PC-9 (cell line): Measurements from ENCODE around the gene THSD1. TPM values are rescaled to one million over a fixed set of nuclear protein-coding genes. Genes with fewer than 3 reads are reported as not detected.
A peak's percentile ranks its signal among the peaks of the same experiment; 100 is the strongest.
"Not testable (repeated sequence)": the region's sequence is repeated elsewhere in the genome, so short reads cannot be mapped to it uniquely, and the experiment has no call there.

Experiments
- BruUV-seq: library from RNA; stranded (reverse); fragments of 400-500 nt; replicated peaks from 2 replicates; lab custom pipeline; 2021; lab: Mats Ljungman, UMichigan
- CTCF ChIA-PET: fragments of 300-600 bp; sonication (Branson Sonifier 250); formaldehyde crosslinking; loops from one replicate; lab custom pipeline; 2022; ENCODE audit warnings: antibody characterized with exemption; lab: Charles Lee
- POLR2A ChIA-PET: fragments of 300-600 bp; sonication (Branson Sonifier 250); formaldehyde crosslinking; loops from one replicate; lab custom pipeline; 2022; ENCODE audit warnings: antibody characterized with exemption; ENCODE audit not compliant: unreplicated experiment; lab: Charles Lee
- DNase-seq, 2 experiments: peaks; one replicate each; pipeline versions ENCODE4 v3.0.0 to v3.0.0-alpha.2; 2015 to 2022; ENCODE audit warnings: mixed read lengths in 1 of 2
- H2AFZ ChIP-seq: fragments of 200-600 bp; sonication (generic); 2 replicates; pipeline ENCODE4 v1.8.1; 2017; ENCODE audit warnings: antibody characterized with exemption
- H3F3A ChIP-seq: fragments of 200-600 bp; sonication (generic); 2 replicates; pipeline ENCODE4 v1.8.1; 2017; ENCODE audit warnings: antibody characterized with exemption, mild to moderate bottlenecking, low read depth; ENCODE audit not compliant: insufficient read depth
- H3K27ac ChIP-seq: fragments of 200-600 bp; sonication (generic); 2 replicates; pipeline ENCODE4 v1.6.1; 2016; ENCODE audit warnings: mixed run types
- H3K27me3 ChIP-seq: fragments of 200-600 bp; sonication (generic); 2 replicates; pipeline ENCODE4 v1.6.1; 2016; ENCODE audit warnings: low read depth, mixed run types; ENCODE audit not compliant: insufficient read depth
- H3K36me3 ChIP-seq: fragments of 200-600 bp; sonication (generic); 2 replicates; pipeline ENCODE4 v1.6.1; 2016; ENCODE audit warnings: low read depth, mixed run types
- H3K4me1 ChIP-seq: fragments of 200-600 bp; sonication (generic); replicated peaks from 2 replicates; pipeline ENCODE4 v1.6.1; 2016; ENCODE audit warnings: mixed run types; ENCODE audit not compliant: insufficient read depth
- H3K4me2 ChIP-seq: fragments of 200-600 bp; sonication (generic); 2 replicates; pipeline ENCODE4 v1.6.1; 2017; ENCODE audit warnings: mixed run types
- H3K4me3 ChIP-seq: fragments of 200-600 bp; sonication (generic); 2 replicates; pipeline ENCODE4 v1.6.1; 2016; ENCODE audit warnings: mixed run types
- H3K79me2 ChIP-seq: fragments of 200-600 bp; sonication (generic); 2 replicates; pipeline ENCODE4 v1.6.1; 2017; ENCODE audit warnings: low read depth, mixed run types
- H3K9me2 ChIP-seq: fragments of 200-600 bp; sonication (generic); 2 replicates; pipeline ENCODE4 v1.8.1; 2017; ENCODE audit warnings: mild to moderate bottlenecking; ENCODE audit not compliant: insufficient read depth
- H3K9me3 ChIP-seq: fragments of 200-600 bp; sonication (generic); 2 replicates; pipeline ENCODE4 v1.8.1; 2016; ENCODE audit warnings: low read depth; ENCODE audit not compliant: insufficient read depth
- H4K20me1 ChIP-seq: fragments of 200-600 bp; sonication (generic); 2 replicates; pipeline ENCODE4 v1.8.1; 2017; ENCODE audit not compliant: insufficient read depth
- CTCF ChIP-seq: fragments of 200-600 bp; sonication (generic); conservative IDR thresholded peaks from 2 replicates; pipeline ENCODE4 v1.6.1; 2017; ENCODE audit warnings: mixed run types, antibody characterized with exemption, mild to moderate bottlenecking, moderate library complexity
- EZH2 ChIP-seq: fragments of 200-600 bp; sonication (generic); IDR thresholded peaks from 2 replicates; pipeline ENCODE4 v1.8.0; 2017; ENCODE audit warnings: antibody characterized with exemption, low read depth
- intact Hi-C: fragments of 100-400 bp; cut with micrococcal nuclease; formaldehyde crosslinking; loops from one replicate; pipeline ENCODE4 v1.10.0; 2022; ENCODE audit not compliant: unreplicated experiment
- total RNA-seq: library from RNA; stranded (reverse); gene quantifications from 2 replicates; pipeline ENCODE4 v1.2.3, GENCODE V29; 2021

Gene THSD1
- total RNA-seq, 1 experiment from 2014 or later, result 0.33 TPM

GRCh38 chr13:52374389-52374788 is 31.6 kb downstream of the THSD1 start:
- Histone ChIP-seq H4K20me1 (no peaks in the 10 kb centered on the region), H3F3A (peaks cover 15% of the 10 kb centered on the region), H3K9me2 (no peaks in the 10 kb centered on the region), H3K4me1 (peaks cover 40% of the 10 kb centered on the region), H3K9me3 (no peaks in the 10 kb centered on the region), H2AFZ (no peak overlapping the region), H3K27me3 (no peaks in the 10 kb centered on the region), H3K27ac (no peak overlapping the region), H3K79me2 (no peaks in the 10 kb centered on the region), H3K4me3 (no peak overlapping the region), H3K4me2 (peak overlapping the region; percentile 30), H3K36me3 (no peaks in the 10 kb centered on the region)
- POLR2A ChIA-PET, result no interaction called here
- BruUV-seq, result no TSS peak
- DNase-seq, result no peak
- CTCF ChIA-PET, result no interaction called here
- intact Hi-C loops, result no loop called here
- TF ChIP-seq CTCF, result no peak
- no peak for TF ChIP-seq EZH2

GRCh38 chr13:52373277-52373676 is 32.7 kb downstream of the THSD1 start:
- BruUV-seq, intact Hi-C loops, H3K27me3 ChIP-seq, H3K4me2 ChIP-seq, CTCF ChIA-PET, H3K36me3 ChIP-seq, H3K79me2 ChIP-seq, DNase-seq, H2AFZ ChIP-seq, H3K27ac ChIP-seq, H3K9me3 ChIP-seq, H4K20me1 ChIP-seq, H3F3A ChIP-seq, H3K4me3 ChIP-seq, POLR2A ChIA-PET, H3K9me2 ChIP-seq: not testable (repeated sequence)
- peaks cover 33% of the 10 kb centered on the region for H3K4me1 ChIP-seq

- Histone ChIP-seq H3K9me2 (no peaks in the 10 kb centered on the region; the same call in 1 of the 2 replicates), H3K9me3 (no peaks in the 10 kb centered on the region), H3K4me1 (peaks cover 33% of the 10 kb centered on the region), H3K27me3 (no peaks in the 10 kb centered on the region), H3F3A (peaks cover 8% of the 10 kb centered on the region; the same call in 1 of the 2 replicates), H3K4me2 (no peak overlapping the region; the same call in 1 of the 2 replicates), H3K27ac (no peak overlapping the region), H3K36me3 (no peaks in the 10 kb centered on the region), H3K79me2 (no peaks in the 10 kb centered on the region), H2AFZ (no peak overlapping the region), H4K20me1 (no peaks in the 10 kb centered on the region), H3K4me3 (no peak overlapping the region)
- no TSS peak for BruUV-seq
- CTCF ChIA-PET, result no interaction called here
- TF ChIP-seq CTCF (no peak), EZH2 (no peak)
- intact Hi-C loops, result no loop called here
- peak in 1 of 2 experiments; percentile 43 for DNase-seq
- POLR2A ChIA-PET, result no interaction called here
These were observed 34.2 kb downstream of the THSD1 start for GRCh38 chr13:52371736-52372247.

- H3K9me2 ChIP-seq, result no peaks in the 10 kb centered on the region; the same call in 1 of the 2 replicates
- intact Hi-C loops, result no loop called here
- H3K4me3 ChIP-seq, result no peak overlapping the region
- no peak overlapping the region for H2AFZ ChIP-seq
- ChIA-PET CTCF (no interaction called here), POLR2A (no interaction called here)
- H3K36me3 ChIP-seq, result no peaks in the 10 kb centered on the region
- no peak overlapping the region for H3K27ac ChIP-seq
- H3K4me1 ChIP-seq, result peaks cover 14% of the 10 kb centered on the region
- TF ChIP-seq CTCF (no peak), EZH2 (no peak)
- H3K4me2 ChIP-seq, result no peak overlapping the region
- H3K79me2 ChIP-seq, result no peaks in the 10 kb centered on the region
- no TSS peak for BruUV-seq
- H3F3A ChIP-seq, result peaks cover 10% of the 10 kb centered on the region; the same call in 1 of the 2 replicates
- no peak for DNase-seq
- H4K20me1 ChIP-seq, result no peaks in the 10 kb centered on the region
- no peaks in the 10 kb centered on the region for H3K9me3 ChIP-seq
- no peaks in the 10 kb centered on the region for H3K27me3 ChIP-seq
These were observed 39.7 kb downstream of the THSD1 start for GRCh38 chr13:52366291-52366690.

- DNase-seq, H3K36me3 ChIP-seq, BruUV-seq, H3K9me2 ChIP-seq, POLR2A ChIA-PET, H3K9me3 ChIP-seq, H3K27me3 ChIP-seq, CTCF ChIA-PET, intact Hi-C loops, H3K79me2 ChIP-seq, H4K20me1 ChIP-seq: not testable (repeated sequence)
- Histone ChIP-seq H3K4me3 (peak overlapping the region; percentile 40; the same call in 1 of the 2 replicates), H3F3A (peaks cover 12% of the 10 kb centered on the region; the same call in 1 of the 2 replicates), H3K4me2 (peak overlapping the region; percentile 70), H3K27ac (peak overlapping the region; percentile 90), H3K4me1 (peaks cover 17% of the 10 kb centered on the region), H2AFZ (peak overlapping the region; percentile 71; the same call in 1 of the 2 replicates)
These were observed 43.6 kb downstream of the THSD1 start for GRCh38 chr13:52362169-52362887.
